Tibial artery (tissue), 4 donors: ENCODE data around the gene FAM241B.

Source experiments
- DNase-seq, 2 donors: peaks; one replicate each; pipeline ENCODE4 v3.0.0-alpha.2; 2019
- H3K27ac ChIP-seq, 2 donors: fragments of 200-600 bp; sonication (generic) in 1 of 2; 1 replicate in 1 of 2; 2 replicates in 1 of 2; pipeline ENCODE4 v1.5.1; 2018 to 2019; ENCODE audit warnings: mild to moderate bottlenecking in 1 of 2
- H3K27me3 ChIP-seq, 2 donors: fragments of 200-600 bp; sonication (generic) in 1 of 2; one replicate each; pipeline versions ENCODE4 v1.5.1 to v1.6.0; 2016 to 2019
- H3K36me3 ChIP-seq, 3 donors: fragments of 200-600 bp; sonication (generic) in 2 of 3; one replicate each; pipeline ENCODE4 v1.5.1; 2016 to 2019; ENCODE audit warnings: mild to moderate bottlenecking in 2 of 3
- H3K4me1 ChIP-seq, 4 donors: fragments of 200-600 bp; sonication (generic) in 2 of 4; 1 replicate in 3 of 4; 2 replicates in 1 of 4; pipeline ENCODE4 v1.5.1; 2016 to 2019
- H3K4me3 ChIP-seq, 2 donors: fragments of 200-600 bp; sonication (generic) in 1 of 2; 1 replicate in 1 of 2; 2 replicates in 1 of 2; pipeline ENCODE4 v1.5.1; 2018 to 2019; ENCODE audit warnings: mild to moderate bottlenecking in 2 of 2
- H3K9me3 ChIP-seq, 3 donors: fragments of 200-600 bp; sonication (generic) in 1 of 3; one replicate each; pipeline ENCODE4 v1.5.1; 2016 to 2019
- CTCF ChIP-seq, 2 experiments: fragments of 200-600 bp in 1 of 2; fragments of 450-650 bp in 1 of 2; IDR thresholded peaks; one replicate each; pipeline ENCODE4 v1.5.1; 2017 to 2019; ENCODE audit warnings: antibody characterized with exemption in 2 of 2, mild to moderate bottlenecking in 1 of 2, moderate library complexity in 1 of 2
- intact Hi-C: fragments of 100-400 bp; cut with DNase I; formaldehyde crosslinking; loops from one replicate; pipeline ENCODE4 v1.15.0; 2023; ENCODE audit warnings: low total_unique reads

Gene FAM241B

GRCh38 chr10:69634759-69635425 is 4.8 kb downstream of the FAM241B start:
- intact Hi-C loops: loop anchor here (5.0 to 10.0 kb wide), 2 partner anchors 118 to 220 kb away; partner anchors contain the start of gene TACR2
- Histone ChIP-seq H3K36me3 (peaks cover 0 to 15% (median 0%) of the 10 kb centered on the region in 3 donors), H3K9me3 (no peaks in the 10 kb centered on the region), H3K4me3 (no peak overlapping the region), H3K4me1 (peaks cover 0 to 11% (median 4%) of the 10 kb centered on the region in 4 donors), H3K27me3 (no peaks in the 10 kb centered on the region), H3K27ac (no peak overlapping the region)
- DNase-seq: peak in 1 of 2 donors; percentile 46
- TF ChIP-seq CTCF (IDR thresholded peaks at IDR 0.05): no peak

- no peak for TF ChIP-seq CTCF (IDR thresholded peaks at IDR 0.05)
- peak in 1 of 2 donors; percentile 39 for DNase-seq
Measured at GRCh38 chr10:69635428-69636272, 5.6 kb downstream of the FAM241B start.

GRCh38 chr10:69636273-69636575 is 6.2 kb downstream of the FAM241B start:
- peaks cover 0 to 15% (median 0%) of the 10 kb centered on the region in 3 donors for H3K36me3 ChIP-seq
- H3K4me1 ChIP-seq: no peaks in the 10 kb centered on the region
- DNase-seq: peak in 1 of 2 donors; percentile 63
- H3K9me3 ChIP-seq: no peaks in the 10 kb centered on the region
- H3K27ac ChIP-seq: no peak overlapping the region
- intact Hi-C loops: loop anchor here (5.0 to 10.0 kb wide), 2 partner anchors 119 to 221 kb away; partner anchors contain the start of gene TACR2
- H3K27me3 ChIP-seq: peaks cover 0 to 4% of the 10 kb centered on the region in 2 donors
- TF ChIP-seq CTCF (IDR thresholded peaks at IDR 0.05): no peak
- H3K4me3 ChIP-seq: no peak overlapping the region

More at GRCh38 chr10:69635428-69636272, 5.6 kb downstream of the FAM241B start:
- H3K4me3 ChIP-seq: no peak overlapping the region
- no peak overlapping the region for H3K27ac ChIP-seq
- no peaks in the 10 kb centered on the region for H3K9me3 ChIP-seq
- intact Hi-C loops: loop anchor here (5.0 to 10.0 kb wide), 2 partner anchors 118 to 221 kb away; partner anchors contain the start of gene TACR2
- H3K27me3 ChIP-seq: no peaks in the 10 kb centered on the region
- H3K36me3 ChIP-seq: peaks cover 0 to 15% (median 0%) of the 10 kb centered on the region in 3 donors
- H3K4me1 ChIP-seq: peaks cover 0 to 5% (median 1%) of the 10 kb centered on the region in 4 donors

DNA sequence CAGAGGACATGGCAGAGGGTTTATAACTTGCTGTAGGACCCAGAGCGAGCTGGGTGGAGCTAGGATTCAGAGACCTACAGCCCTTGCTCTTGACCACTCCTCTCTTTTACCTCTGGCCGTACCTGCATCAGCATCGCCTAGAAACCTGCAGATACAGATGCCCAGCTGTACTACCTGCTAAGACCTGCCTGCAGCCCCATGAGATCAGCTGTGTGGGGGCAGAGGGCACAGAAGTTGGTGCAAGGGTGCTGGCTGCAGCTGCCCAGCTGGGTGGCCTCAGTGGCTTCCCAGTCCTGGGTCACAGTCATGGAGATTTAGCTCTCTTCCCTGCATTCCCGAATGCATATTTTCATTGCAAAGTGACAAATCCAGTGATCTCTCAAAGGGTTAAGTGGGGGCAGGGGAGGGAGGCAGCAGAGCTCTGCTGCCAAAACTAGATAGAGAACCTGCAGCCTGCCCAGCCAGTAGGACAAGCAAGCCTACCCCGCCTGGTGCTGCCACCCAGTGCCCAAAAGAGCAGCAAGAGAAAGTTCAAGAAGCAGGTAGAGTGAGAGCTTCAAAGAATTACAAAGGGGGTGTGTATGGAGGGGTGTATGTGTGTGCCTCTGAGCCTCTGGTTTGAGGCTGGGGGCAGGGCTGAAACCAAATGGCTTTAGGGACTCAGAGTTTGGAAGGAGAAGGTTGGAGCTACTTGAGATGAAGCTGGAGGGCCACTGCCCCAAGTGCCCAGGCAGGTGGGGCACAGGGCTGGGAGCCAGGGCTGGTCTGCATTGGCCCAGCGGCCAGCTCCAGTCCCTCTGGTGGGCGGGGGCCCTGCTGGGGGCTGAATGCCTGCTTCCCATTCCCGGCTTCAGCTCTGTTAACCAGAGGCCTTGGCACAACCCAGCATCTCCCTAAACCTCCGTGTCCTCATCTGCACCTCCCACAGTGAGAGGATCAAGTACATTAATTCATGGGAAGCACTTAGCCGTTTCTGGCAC is 6.9 kb downstream of the FAM241B start:
- intact Hi-C loops: loop anchor here (5.0 to 10.0 kb wide), 2 partner anchors 120 to 222 kb away; partner anchors contain the start of gene TACR2
- no peak overlapping the region for H3K4me3 ChIP-seq
- H3K9me3 ChIP-seq: no peaks in the 10 kb centered on the region
- peak in 1 of 2 donors; percentile 45 for DNase-seq
- TF ChIP-seq CTCF (IDR thresholded peaks at IDR 0.05): no peak
- peaks cover 0 to 15% (median 0%) of the 10 kb centered on the region in 3 donors for H3K36me3 ChIP-seq
- no peaks in the 10 kb centered on the region for H3K4me1 ChIP-seq
- H3K27me3 ChIP-seq: peaks cover 0 to 5% of the 10 kb centered on the region in 2 donors
- H3K27ac ChIP-seq: no peak overlapping the region

- Histone ChIP-seq H3K27me3 (peaks cover 0 to 5% of the 10 kb centered on the region in 2 donors), H3K36me3 (peaks cover 0 to 3% (median 0%) of the 10 kb centered on the region in 3 donors), H3K4me1 (no peaks in the 10 kb centered on the region), H3K4me3 (no peak overlapping the region), H3K9me3 (no peaks in the 10 kb centered on the region), H3K27ac (no peak overlapping the region)
- peak in 1 of 2 donors; percentile 37 for DNase-seq
- TF ChIP-seq CTCF (IDR thresholded peaks at IDR 0.05): no peak
- intact Hi-C loops: loop anchor here (5.0 to 10.0 kb wide), 2 partner anchors 121 to 224 kb away; partner anchors contain the start of gene TACR2
Measured at GRCh38 chr10:69638642-69639041, 8.6 kb downstream of the FAM241B start.
